Measurements from ENCODE around the gene ZNF425. TPM values are rescaled to one million over a fixed set of nuclear protein-coding genes. Genes with fewer than 3 reads are reported as not detected.

ZNF425 gene
- total and polyA plus RNA-seq, 9 of the 15 experiments (the other 6 are each of a cell fraction or from before 2014, with no cell fraction given), result 0.03 to 0.89 (median 0.54) TPM

DNA sequence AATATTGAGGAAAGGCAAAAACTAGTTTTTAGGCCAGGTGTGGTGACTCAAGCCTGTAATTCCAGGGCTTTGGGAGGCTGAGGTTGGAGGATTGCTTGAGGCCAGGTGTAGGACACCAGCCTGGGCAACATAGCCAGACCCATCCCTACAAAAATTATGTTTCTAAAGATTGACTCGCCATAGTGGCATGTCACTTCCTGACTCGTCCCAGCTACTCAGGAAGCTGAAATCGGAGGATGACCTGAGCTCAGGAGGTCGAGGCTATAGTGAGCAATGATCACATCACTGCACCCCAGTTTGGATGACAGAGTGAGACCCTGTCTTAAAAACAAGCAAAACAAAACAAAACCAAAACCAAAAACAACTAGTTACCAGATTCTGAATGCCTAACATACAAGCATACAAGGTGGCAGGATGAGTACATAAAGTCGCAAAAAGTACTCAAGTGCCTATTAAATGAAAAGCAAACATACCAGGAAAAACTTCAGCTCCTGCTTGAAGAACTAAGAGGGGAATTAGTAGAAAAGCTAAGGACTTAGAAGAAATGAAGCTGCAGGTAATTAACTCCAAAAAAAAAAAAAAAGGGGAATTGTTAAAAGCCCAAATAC, 35.2 kb upstream of the ZNF425 start:
- Histone ChIP-seq H3K27me3 (ENCODE audit: control insufficient read depth in 2 of 2, insufficient read depth in 2 of 2, low read length in 2 of 2) (no peaks in the 10 kb centered on the region), H3K9ac (ENCODE audit: insufficient read depth in 1 of 2, low read depth in 2 of 2, low read length in 2 of 2) (no peak overlapping the region), H3K79me2 (ENCODE audit: control insufficient read depth, insufficient read depth, low read length) (peaks cover 5% of the 10 kb centered on the region; the same call in 1 of the 3 replicates), H3K27ac (ENCODE audit: extremely low read depth, low read depth, low read length) (no peak overlapping the region), H3K4me3 (no peak overlapping the region), H3K9me3 (replicated peaks; ENCODE audit: control insufficient read depth, insufficient read depth, low read depth, low read length) (no peaks in the 10 kb centered on the region), H3K36me3 (ENCODE audit: control insufficient read depth, insufficient read depth, low read length) (peaks cover 71% of the 10 kb centered on the region), H3K4me2 (ENCODE audit: insufficient read depth, low read length) (no peak overlapping the region), H2AFZ (ENCODE audit: low read depth, low read length) (no peak overlapping the region), H3K9me1 (ENCODE audit: control insufficient read depth, insufficient read depth, low read length) (no peaks in the 10 kb centered on the region), H4K20me1 (replicated peaks; ENCODE audit: control insufficient read depth, insufficient read depth, low read length) (no peaks in the 10 kb centered on the region), H3K4me1 (replicated peaks in 1 of 2; ENCODE audit: control insufficient read depth in 2 of 2, insufficient read depth in 2 of 2, low read length in 2 of 2) (no peaks in the 10 kb centered on the region)
- 0 out of 4 replicates have a peak, but pooled peaks of 1 of the 2 experiments have one; percentile 28 for TF ChIP-seq FOXA3 (CRISPR knock-in tag; conservative IDR thresholded peaks at IDR 0.05 in 1 of 2, IDR thresholded peaks at IDR 0.05 in 1 of 2)
- TF ChIP-seq DMBX1 (CRISPR knock-in tag; IDR thresholded peaks at IDR 0.05; ENCODE audit: borderline replicate concordance), result no peak
- TF ChIP-seq UBTF (IDR thresholded peaks at IDR 0.05; ENCODE audit: borderline replicate concordance in 1 of 2, low read depth in 2 of 2, low read length in 2 of 2), result no peak
- no peak for TF ChIP-seq JUN (IDR thresholded peaks at IDR 0.05; ENCODE audit: borderline replicate concordance, low read depth, low read length)
- 0 out of 2 replicates have a peak, but pooled peaks have one; percentile 32 for TF ChIP-seq JUN (CRISPR knock-in tag; IDR thresholded peaks at IDR 0.05; ENCODE audit: borderline replicate concordance)
- TF ChIP-seq ZNF121 (CRISPR knock-in tag; conservative IDR thresholded peaks at IDR 0.05), result peak; percentile 65; the same call in 1 of the 2 replicates
- CTCF ChIA-PET (ENCODE audit: low intra/inter-chr PET ratio), result no interaction called here
- intact Hi-C loops (cut with micrococcal nuclease) (no loop called here), in situ Hi-C loops (cut with MboI) (no loop called here)
- POLR2A ChIA-PET, result interaction anchor here (0.6 to 3.2 kb wide), 5 partner anchors 9 to 475 kb away, joined by 3 to 10 read pairs (median 3); no protein-coding TSS in a partner anchor
- no peak for DNase-seq (ENCODE audit: extremely low read depth in 1 of 4, low spot score in 3 of 4)
- WGBS (ENCODE audit: insufficient coverage, low coverage, missing lambda C conversion rate), result 78% methylated on average over 5 of the region's 5 CpGs
- no TSS peak for BruUV-seq (replicated peaks)
- ATAC-seq, result no peak
- no peak for FAIRE-seq

Data from K562 (cell line).